WERI-Rb-1 (cell line): ENCODE results near the gene SOWAHA.
A peak's percentile ranks its signal among the peaks of the same experiment; 100 is the strongest.

Source experiments
- DNase-seq: peaks from one replicate; pipeline ENCODE4 v3.0.0-alpha.2; 2020
- H3K27ac ChIP-seq: fragments of 250-450 bp; sonication (Bioruptor Pico); 2 replicates; pipeline ENCODE4 v1.5.1; 2020; ENCODE audit warnings: mild to moderate bottlenecking, moderate library complexity
- H3K27me3 ChIP-seq: fragments of 250-450 bp; sonication (Bioruptor Pico); 2 replicates; pipeline ENCODE4 v1.5.1; 2021; ENCODE audit warnings: mild to moderate bottlenecking, low read depth, moderate library complexity; ENCODE audit not compliant: insufficient read depth, severe bottlenecking
- H3K36me3 ChIP-seq: fragments of 250-450 bp; sonication (Bioruptor Pico); 2 replicates; pipeline ENCODE4 v1.5.1; 2020; ENCODE audit warnings: mild to moderate bottlenecking, moderate library complexity
- H3K4me3 ChIP-seq: 2 replicates; pipeline ENCODE4 v1.5.1; 2011; ENCODE audit warnings: low read depth, mild to moderate bottlenecking, control low read depth, low read length
- H3K9me3 ChIP-seq: fragments of 250-450 bp; sonication (Bioruptor Pico); 2 replicates; pipeline ENCODE4 v1.5.1; 2021; ENCODE audit warnings: mild to moderate bottlenecking, moderate library complexity; ENCODE audit not compliant: severe bottlenecking
- TF ChIP-seq, protein P1 (sequence below): IDR thresholded peaks from 2 replicates; pipeline ENCODE4 v1.5.1; 2011; ENCODE audit warnings: low read depth, mild to moderate bottlenecking, control low read depth, inconsistent platforms, low read length

SOWAHA gene

DNA sequence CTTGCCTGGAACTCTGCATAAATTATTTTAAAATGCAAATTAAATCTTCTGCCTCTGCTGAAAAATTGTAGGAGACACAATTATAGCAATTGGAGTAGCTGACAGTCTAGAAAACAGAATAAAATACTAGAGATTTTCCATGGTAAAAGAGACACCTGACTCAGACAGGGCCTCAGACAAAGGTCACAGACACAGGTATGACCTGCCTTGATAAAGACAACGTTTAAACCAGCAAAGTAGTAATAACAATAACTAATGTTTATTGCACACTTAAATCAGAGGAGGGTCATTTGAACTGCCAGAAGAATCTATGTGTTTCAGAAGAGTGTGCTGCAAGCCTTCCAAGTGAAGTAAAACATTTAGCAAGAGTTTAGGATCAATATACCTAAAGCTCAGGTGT, 3.9 kb downstream of the SOWAHA start:
- H3K27me3 ChIP-seq = no peaks in the 10 kb centered on the region
- DNase-seq = no peak
- no peaks in the 10 kb centered on the region for H3K36me3 ChIP-seq
- TF ChIP-seq, protein P1, sequence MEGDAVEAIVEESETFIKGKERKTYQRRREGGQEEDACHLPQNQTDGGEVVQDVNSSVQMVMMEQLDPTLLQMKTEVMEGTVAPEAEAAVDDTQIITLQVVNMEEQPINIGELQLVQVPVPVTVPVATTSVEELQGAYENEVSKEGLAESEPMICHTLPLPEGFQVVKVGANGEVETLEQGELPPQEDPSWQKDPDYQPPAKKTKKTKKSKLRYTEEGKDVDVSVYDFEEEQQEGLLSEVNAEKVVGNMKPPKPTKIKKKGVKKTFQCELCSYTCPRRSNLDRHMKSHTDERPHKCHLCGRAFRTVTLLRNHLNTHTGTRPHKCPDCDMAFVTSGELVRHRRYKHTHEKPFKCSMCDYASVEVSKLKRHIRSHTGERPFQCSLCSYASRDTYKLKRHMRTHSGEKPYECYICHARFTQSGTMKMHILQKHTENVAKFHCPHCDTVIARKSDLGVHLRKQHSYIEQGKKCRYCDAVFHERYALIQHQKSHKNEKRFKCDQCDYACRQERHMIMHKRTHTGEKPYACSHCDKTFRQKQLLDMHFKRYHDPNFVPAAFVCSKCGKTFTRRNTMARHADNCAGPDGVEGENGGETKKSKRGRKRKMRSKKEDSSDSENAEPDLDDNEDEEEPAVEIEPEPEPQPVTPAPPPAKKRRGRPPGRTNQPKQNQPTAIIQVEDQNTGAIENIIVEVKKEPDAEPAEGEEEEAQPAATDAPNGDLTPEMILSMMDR = no peak
- H3K27ac ChIP-seq = no peak overlapping the region
- peaks cover 2% of the 10 kb centered on the region for H3K9me3 ChIP-seq
- no peak overlapping the region for H3K4me3 ChIP-seq

DNA sequence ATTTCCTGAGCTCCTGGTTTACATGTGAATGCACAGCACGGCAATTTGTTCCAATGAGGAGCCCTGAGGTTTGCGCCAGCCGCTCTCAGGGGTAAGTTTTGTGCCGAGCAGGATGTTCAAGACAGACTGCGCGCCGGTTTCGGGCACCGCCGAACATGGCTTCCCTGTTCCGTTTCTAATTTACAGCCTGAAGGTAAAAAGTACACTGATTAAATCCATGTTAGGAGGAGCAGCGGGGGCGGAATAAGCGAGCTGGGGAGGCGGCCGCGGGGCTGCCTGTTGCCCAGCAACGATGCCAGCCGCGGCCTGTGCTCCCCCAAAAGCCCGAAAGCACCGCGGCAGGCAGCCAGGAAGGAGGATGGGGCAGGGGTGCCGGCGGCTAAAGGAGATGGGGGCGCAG, 6.4 kb downstream of the SOWAHA start:
- Histone ChIP-seq H3K36me3 (no peaks in the 10 kb centered on the region; the same call in 1 of the 2 replicates), H3K9me3 (no peaks in the 10 kb centered on the region), H3K27me3 (no peaks in the 10 kb centered on the region), H3K4me3 (no peak overlapping the region), H3K27ac (no peak overlapping the region)
- no peak for DNase-seq
- TF ChIP-seq, protein P1 = no peak

DNA sequence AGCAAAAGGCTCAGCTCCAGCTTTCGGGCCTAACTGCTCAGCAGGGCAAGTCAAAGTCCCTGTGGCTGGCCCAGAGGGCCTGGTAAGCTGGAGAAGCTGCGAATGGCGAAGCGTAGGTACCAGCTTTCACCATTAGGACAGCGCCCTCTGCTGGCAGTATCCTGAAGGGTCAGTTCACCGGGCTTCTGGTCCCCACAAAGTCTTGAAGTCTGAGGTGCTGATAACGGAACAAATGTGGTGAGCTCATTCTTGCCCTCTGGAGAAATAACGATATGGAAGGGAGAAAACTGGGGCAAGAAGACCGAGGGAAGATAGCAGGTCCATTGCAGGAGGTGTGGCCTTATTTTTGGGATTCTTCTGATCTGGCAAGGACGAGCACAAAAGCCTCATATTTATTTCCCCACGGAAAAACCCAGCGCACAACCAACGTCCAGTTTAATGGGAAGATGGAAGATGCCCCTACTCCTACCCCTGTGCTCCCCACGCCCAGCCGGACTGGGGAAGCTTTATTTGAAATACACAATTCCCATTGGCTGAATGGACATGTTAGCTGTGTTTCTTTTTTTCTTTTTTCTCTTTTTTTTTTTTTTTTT, 7.2 kb downstream of the SOWAHA start:
- Histone ChIP-seq H3K9me3 (no peaks in the 10 kb centered on the region), H3K36me3 (no peaks in the 10 kb centered on the region; the same call in 1 of the 2 replicates), H3K4me3 (no peak overlapping the region), H3K27me3 (no peaks in the 10 kb centered on the region), H3K27ac (no peak overlapping the region)
- TF ChIP-seq, protein P1 = peak; percentile 90
- DNase-seq = peak; percentile 91

DNA sequence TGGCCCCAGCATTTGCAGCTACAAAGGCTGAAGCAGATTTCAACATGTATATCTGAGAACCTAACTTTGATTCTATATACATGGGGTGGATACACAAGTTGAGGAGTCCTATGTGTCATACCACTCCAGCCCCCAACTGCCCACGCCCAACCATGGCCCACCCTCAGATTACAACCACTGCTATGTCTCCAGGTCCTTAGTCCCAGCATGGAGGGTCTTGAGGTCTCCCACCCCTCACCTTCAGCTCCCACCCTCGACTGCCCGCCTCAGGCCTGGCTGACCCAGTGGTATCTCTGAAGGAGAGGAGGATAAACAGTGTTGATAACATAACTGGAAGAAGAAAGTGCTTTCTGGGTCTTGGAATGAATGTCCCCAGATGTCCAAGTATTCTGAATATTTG, 8.2 kb downstream of the SOWAHA start:
- H3K27me3 ChIP-seq = no peaks in the 10 kb centered on the region
- TF ChIP-seq, protein P1 = no peak

DNA sequence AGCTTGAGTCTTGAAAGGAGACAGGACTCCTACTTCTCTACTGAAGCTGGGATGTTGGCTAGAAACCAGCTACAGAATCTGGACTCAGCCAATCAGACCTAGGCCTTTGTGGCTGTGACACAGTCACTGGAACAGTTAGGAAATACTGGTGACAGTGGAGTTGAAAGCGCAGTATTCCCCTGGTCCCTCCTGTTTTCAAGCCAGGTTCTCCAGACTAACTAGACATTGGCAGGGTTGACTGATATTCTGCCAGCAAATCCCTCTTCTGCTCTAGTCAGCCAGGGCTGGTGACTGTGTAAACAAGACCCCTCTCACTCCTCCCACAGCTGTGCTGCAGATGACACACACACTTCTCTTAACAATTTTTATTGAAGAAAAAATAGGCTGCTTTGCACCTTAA, 8.7 kb downstream of the SOWAHA start:
- Histone ChIP-seq H3K9me3 (no peaks in the 10 kb centered on the region), H3K27ac (no peak overlapping the region), H3K27me3 (no peaks in the 10 kb centered on the region), H3K4me3 (no peak overlapping the region), H3K36me3 (no peaks in the 10 kb centered on the region; the same call in none of the 2 replicates)
- DNase-seq = no peak
- TF ChIP-seq, protein P1 = no peak

More for the DNA sequence above, 8.2 kb downstream of the SOWAHA start:
- Histone ChIP-seq H3K9me3 (no peaks in the 10 kb centered on the region), H3K4me3 (no peak overlapping the region), H3K27ac (no peak overlapping the region), H3K36me3 (no peaks in the 10 kb centered on the region; the same call in none of the 2 replicates)
- no peak for DNase-seq
